ENCODE data around the gene NTM.
A peak's percentile ranks its signal among the peaks of the same experiment; 100 is the strongest.

NTM gene

DNA sequence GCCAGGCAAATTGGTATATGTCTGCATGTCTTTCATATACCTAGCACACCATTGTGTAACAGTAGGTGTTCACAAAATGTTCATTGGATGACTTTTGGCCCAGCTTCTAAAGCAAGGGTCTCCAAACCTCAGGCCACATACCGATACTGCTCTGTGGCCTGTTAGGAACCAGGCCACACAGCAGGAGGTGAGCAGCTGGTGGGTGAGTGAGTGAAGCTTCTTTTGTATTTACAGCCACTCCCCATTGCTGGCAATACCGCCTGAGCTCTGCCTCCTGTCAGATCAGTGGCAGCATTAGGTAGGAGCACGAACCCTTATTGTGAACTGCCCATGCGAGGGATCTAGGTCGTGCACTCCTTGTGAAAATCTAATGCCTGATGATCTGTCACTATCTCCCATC is 836.6 kb downstream of the NTM start:
- no peak for DNase-seq

DNA sequence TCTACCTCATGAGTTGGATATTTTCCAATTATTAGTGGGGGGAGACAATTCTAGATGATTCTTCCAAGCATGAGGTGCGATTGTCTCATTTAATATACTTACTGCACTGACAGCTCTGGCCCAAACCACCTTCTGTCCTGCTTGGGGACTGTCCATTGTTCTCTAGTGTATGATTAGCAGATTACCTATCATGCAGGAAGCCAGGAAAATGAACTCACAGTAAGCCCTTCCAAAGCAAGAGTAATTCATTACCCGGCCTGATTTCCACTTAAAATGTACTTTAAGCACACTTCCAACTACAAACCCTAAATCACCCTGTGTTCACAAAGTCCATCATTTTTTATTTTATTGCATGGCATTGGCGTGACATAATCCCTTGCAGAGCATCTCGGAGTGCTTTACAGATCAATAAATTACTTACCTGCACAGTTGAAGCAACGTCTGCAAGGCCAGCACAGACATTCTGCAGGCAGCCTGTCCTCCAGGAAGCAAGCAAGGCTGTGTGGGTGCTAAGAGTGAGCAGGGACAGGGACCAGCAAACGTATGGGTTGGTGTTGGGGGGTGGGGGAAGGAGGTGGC is 838.2 kb downstream of the NTM start:
- no peak for DNase-seq

DNA sequence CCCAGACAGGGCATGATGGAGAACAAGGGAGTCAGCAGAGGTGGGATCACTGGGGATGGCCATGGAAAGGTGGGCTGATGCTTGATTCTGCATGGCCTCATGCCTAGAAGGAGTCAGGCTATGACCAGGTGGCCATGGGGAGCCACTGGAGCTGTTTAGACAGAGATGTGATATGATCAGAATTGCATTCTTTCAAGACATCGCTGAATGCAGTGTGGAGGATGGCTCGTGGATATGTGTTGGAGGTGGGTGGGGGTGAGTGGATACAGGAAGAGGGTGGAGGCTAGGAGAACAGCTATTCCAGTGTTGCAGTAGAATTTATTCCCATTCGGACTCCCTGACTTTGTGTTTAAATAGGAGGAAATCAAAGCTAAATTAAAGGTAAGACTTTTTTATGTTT is 841.1 kb downstream of the NTM start:
- no peak for DNase-seq

DNA sequence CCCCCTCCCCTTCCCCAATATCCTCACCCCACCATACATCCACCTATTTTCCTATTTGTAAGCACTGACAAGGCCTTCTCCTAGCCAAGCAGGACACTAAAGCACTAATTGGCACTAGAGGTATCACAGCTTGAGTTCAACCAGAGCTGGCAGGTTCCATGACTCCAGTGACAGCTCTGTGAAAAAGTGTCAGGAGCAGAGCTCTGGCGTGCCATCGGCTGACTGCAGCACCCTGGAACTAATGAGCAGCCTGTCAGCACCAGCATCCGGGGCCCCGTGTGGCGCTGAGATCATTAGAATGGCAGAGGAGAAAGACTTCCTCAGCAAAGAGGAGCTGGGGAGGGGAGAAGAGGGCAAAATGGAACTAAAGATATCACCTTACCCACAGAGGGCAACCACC is 847.4 kb downstream of the NTM start:
- DNase-seq: no peak

DNA sequence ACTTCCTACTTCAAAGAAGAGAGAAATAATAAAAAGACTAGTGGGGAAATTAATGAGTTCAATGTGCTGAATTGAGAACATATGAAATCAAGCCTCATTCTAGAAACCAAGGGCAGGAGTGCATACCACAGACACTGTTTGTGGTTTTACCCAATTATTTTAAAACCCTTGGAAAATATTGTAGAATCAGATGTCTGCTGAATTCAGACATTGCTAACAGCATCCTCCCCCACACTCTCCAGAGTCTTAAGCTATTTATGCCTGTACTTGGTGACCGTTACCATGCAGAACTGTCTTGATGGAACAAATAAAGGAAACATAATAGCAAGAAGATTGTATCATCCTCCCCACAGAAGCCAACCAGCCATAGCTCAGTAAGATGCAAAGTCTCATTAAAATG is 850.1 kb downstream of the NTM start:
- no peak for DNase-seq

DNA sequence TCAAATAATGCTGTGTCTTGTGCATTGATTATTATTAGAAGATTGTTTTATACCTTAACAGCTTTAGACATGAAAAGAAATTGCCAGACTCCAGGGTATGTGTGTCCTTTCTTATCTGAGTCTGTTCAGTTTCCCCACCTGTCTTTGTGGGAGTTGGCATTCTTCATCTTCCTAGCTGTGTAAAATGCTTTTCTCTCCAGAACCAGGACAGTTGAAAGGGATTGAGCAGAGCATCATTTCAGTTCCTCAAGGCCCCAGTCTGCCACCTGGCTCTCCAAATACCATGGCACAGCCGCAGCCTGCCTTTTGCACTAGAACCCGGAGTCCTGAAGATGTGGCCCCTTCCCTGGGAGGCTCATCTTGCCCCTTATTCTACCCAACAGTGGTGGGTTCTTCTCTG is 851.9 kb downstream of the NTM start:
- no peak for DNase-seq

DNA sequence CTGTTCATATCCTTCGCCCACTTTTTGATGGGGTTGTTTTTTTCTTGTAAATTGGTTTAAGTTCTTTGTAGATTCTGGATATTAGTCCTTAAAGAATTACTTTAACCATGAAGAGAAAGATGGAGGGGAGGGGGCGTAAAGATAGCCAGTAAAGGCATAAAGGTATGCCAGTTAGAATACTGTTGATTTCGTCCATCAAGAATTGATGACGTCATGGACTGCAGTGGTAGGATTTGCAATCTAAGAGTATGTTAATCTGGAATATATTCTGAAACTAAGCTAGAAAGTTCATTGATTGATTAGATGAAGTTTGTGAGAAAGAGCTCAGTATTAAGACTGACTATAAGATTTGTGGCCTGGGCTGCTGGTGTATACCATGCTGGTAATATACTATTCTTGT is 856.1 kb downstream of the NTM start:
- DNase-seq: no peak

DNA sequence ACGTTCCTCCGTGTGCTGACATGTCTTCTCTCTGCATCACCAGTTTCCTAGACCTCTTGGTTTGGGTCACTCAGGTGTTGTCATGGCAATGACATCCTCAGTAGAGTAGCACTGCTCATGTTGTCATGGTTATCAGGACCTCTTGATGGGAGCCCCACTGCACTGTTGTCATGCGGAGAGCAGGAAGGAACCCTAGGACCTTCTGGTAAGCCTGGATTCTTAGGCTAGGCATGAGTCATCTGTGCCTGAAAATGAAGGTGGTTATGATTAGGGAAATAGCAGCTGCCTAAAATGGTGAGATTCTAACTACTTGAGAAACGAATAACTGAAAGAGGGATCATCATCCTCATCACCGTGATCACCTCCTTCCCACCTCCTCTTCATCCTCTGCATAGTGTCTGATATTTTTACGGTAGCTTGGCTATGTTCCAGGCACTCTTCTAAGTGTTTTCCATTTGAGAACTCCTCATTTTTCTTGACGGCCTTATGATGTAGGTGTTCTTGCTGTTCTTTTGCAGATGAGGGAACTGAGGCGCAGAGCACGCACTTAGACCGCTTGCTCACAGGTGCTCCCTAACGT is 858.4 kb downstream of the NTM start:
- no peak for DNase-seq

DNA sequence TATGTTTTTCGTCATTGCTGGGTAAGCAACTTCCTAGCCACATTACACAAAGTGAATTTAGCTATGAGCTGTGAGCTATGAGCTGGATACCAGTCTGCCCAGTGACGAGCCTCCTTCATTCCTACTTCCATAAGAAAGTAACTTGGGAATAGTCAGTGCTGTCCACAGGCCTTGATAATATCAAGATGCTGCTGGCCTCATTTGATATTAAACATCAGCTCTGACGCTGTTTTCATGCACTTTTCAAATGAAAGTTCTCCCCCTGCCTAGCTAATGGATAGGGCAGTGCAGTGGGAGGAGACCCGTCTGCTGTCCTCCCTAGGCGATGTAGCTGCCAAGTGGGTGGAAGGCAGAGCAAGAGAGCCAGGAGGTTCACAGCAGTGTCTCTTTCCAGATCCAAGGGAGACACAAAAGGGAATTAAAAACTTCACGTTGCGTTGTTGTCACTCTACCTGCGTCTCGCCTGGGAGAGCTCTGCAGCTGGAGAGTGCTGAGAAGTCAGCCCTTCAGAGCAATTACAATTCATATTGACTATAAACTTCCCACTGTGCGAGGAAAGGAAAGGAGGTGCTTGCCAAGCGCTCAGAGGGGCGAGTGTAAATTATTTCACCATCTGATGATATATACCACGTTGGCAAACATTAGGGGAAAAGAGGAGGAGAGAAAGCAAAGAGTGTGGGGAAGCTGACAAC is 861.4 kb downstream of the NTM start:
- DNase-seq: peak; percentile 99

DNA sequence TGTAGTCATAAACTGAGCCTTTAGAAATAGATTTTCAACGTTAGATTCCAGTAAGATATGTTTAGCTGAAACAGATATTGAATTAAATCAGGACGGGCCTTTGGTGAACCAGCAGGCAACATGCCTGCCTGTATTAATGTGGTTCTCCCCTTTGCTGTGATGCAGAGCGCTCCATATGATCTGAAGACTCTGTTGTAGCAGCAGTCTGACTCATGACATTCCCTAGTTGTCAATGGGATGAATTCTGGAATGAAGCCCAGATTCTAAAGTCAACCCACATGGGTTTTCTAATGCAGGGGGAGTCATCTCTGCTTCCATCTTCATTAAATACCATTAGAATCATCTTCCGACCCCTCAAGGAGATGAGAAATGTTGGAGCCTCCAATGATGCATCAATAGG is 864.5 kb downstream of the NTM start:
- peak; percentile 62 for DNase-seq

DNA sequence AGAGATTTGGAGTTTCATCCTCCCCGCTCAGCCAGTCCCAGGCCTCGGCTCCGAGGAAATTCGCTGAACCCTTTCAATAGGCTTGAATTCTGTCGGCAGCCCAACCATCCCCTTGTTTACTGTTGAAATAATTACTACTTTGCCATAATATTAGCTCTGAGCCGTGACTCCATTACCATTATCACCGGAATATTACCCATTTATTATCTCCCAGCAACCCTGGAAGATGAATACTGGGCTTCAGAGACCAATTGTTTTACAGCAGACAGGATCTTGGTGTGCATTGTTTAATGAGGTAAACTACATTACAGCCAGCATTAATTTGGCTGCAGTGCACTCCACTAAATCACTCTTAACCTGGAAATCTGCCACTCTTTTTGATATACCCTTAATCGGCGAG is 867.4 kb downstream of the NTM start:
- peak; percentile 99 for DNase-seq

DNA sequence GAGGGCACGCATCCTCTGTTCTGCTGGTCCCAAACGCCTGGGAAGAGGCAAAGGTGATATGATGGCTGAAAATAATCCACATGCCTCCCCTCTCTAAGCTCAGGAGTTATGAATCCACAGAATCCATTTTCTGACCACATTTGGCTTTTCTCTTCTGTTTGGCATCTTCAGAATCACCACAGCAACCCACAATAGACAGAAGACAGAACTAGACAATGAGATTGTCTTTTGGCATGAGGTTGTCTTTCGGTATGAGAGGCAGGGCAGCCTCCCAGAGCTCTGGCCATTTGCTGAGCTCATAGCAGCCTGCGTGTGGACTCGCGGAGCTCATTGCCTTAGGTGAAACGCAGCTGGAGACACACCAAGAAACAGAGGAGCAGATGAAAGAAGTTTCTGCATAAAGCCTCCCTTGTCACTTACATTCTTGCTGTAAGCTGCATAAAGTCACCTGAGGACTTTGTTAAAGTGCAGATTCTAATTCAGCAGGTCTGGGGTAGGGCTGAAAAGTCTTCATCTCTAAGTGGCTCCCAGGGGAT is 868.0 kb downstream of the NTM start:
- peak; percentile 71 for DNase-seq

DNA sequence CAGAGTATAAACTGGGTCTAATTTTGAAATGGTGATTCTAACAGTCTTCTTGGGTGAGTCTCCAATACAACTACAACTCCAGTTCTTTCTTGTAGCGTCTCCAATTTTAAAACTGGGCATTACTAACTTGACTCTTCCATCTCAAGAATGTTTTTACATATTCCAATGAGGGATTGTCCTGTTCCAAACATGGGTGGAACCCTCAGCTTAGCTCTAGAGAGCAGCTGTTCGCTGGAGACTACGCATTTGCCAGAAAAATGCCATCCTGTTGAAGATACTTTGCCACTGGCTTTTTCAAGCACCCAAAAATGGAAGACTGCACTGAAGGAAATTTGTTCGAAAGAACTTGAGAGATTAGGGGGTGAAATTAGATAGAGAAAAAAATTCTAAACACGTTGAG is 870.0 kb downstream of the NTM start:
- DNase-seq: no peak

DNA sequence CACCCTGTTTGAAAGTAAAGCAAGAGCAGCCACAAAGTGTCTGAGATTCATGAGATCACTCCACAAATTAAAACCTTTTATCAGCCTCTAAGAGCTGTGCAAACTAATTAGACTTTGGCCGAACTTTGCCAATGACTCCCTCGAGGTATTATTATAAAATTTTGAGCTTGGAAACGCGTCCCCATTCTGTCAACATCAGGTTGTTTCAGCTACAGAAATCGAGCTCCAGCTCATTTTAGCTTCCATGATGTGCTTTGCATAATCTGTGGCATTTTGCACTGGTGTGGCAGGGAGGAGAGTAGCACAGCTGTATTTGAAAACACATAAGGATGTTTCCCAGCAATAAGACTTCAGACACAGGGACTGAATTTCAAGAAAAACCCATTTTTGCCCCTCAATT is 872.2 kb downstream of the NTM start:
- DNase-seq: peak; percentile 81

DNA sequence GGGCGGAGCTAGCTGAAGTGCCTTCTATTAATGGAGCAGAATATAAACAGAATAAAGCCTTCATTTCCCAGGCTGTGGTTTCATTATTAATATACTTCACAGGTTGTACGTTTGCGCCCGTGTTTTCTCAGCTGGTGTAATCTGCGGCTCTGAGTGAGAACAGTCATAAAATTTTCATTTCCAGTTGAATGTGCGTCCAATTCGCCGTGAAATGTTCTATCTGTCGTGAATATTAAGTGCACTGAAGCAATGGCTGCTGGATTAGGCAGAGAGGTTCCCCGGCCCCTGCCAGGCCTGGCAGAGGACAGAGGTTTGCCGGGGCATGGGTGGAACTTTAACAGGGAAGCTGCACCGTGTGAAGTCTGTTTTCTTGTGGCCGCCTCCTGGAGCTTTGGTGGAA is 874.4 kb downstream of the NTM start:
- DNase-seq: no peak

DNA sequence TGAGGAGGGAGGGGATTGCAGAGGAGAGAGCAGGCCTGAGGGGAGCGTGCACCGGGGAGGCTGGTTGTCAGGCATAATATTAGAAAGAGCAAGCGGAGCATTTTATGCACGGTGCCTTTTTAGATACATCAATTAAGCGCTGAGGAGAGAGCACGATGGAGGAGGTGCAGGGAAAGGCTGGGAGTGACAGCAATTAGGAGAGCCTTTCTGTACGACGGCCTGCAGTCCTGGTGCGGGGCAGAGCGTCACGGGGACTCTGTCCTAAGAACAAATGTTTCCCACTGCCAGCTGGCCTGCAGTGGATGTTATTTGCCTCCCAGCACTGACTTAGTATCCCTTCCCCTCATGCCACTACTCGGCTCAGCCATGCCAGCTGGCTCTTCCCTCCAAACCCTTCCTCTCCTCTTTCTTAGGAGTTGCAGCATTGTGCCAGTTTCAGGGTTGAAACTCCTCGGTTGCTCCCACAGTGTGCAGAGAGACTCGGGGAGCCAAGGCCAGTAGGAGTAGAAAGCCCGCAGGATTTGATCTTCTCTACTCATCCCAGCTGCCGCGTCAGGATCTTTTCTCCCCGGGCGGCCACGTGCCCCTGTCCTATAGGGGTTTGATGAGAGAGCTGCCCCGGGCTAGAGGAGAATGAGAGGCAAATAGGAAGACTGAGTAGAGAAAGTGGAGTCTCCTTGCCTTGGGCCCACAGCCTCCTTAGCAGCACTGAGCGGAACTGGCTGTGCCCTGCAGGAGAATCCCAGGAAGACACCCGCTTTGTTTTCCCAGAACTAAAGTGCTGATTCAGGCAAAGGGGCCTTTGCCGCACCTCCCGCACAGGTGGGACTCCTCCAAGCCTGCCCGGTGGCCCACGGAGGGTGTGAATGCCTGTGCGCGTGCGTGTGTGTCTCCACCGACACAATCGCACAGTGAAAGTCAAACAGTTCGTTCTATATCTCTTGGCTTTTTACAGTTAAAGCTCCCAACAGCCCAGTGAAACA is 875.3 kb downstream of the NTM start:
- DNase-seq: no peak

DNA sequence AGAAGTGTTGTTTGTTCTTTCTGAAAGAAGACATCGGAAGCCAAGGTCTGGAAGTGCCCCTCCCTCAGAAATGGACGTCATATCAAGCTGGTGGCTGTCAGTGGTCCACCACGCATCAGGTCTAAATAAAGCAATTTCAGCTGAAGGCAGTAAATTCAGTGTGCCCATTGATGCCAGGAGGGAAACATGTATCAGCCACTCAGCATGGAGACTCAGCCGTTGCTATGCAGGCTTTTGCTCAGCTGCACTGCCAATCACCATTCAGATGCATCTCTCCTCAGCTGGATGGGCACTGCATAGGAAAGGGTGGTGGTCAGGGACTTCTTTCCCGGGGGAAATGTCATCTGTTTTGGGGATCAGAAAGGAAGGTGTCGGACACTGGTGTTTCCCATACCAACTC is 878.2 kb downstream of the NTM start:
- peak; percentile 83 for DNase-seq

DNA sequence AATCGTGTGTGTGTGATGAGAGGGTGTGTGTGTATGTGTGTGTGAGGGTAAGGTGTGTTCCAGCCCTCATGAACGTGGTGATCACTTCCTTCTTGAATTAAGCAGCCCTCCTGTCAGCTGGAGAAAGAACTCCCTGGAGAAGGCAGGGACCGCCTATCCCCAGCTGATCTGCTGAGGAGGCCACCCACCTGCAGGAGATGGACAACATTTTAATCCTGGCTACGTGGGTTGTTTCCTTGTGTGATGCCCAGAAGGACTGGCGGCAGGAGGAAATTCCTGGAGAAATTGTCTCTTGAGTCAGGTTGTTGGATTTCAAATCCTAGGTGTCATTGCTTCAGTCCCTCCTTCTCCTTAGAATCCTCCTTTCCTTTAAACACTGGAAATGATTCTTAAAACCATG is 878.8 kb downstream of the NTM start:
- no peak for DNase-seq

DNA sequence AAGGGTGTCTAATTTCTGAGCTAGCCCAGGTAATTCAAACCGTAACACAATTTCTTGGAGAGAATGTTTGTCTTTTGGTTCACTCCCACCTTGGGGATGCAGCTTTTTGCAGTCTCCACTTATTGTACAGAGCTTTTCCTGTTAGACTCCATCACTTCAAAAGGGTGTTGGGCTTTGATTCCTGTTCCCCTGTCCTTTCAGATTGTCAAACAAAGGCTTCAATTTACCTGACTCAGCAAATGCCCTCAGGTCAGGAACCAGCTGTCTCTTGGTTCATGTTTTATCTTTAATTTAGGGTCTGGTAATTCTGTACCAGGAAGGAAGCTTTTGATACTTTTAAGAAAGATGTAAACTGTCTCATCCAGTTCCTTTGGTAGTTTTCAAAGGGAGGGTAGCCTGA is 880.6 kb downstream of the NTM start:
- DNase-seq: peak; percentile 89

DNA sequence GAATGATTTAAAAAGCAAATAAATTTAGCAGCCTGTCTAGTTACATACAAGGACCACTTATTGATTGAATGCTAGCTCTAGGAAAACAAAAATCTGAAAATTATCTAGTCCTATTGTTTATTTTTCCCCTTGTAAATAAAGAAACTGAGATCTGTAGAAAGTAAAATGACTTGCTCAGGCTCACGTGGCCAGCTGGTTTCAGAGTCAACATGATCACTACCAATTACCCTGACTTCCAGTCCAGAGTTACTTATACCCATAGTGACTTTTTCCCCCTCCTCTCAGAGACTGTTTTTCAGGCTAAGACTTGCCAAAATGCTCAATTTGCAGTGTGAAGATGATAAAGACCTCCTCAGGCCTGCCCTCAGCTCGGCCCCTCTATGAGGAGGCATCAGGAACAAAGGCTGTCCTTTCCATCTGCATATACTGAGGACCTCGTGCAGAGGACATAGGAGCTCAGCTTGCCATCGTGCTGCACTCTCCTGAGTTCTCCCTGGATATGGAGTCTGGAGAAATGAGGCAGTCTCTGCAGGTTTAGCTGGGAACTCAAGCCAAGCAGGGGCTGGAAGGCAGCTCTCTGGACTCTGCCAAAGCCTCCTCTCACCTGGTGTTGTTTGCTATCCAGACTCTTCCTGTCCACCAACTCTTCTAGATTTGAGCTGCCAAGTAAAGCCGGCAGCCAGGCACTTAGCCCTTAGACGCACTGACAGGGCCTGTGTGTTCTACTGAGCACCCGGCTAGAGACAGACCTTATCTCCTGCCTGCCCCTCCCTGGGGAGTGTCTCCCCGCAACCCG is 883.3 kb downstream of the NTM start:
- peak; percentile 35 for DNase-seq

DNA sequence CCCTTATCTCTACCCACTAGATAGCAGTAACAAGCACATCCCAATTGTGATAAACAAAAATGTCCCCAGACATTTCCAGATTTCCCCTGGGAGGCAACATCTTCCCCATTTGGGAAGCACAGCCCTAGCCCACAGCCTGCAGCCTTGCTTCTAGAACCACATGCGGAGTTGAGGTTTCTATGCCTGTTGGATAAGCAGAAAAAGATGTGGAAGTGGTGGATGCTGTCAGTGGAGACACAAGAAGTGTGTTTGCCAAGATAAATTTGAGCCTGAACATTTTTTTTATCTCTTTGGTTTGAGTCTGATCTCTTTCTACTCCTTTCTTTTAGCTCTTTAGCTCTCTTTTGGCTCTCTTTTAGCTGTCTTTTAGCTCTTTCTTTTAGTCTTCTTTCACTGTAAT is 884.5 kb downstream of the NTM start:
- no peak for DNase-seq

DNA sequence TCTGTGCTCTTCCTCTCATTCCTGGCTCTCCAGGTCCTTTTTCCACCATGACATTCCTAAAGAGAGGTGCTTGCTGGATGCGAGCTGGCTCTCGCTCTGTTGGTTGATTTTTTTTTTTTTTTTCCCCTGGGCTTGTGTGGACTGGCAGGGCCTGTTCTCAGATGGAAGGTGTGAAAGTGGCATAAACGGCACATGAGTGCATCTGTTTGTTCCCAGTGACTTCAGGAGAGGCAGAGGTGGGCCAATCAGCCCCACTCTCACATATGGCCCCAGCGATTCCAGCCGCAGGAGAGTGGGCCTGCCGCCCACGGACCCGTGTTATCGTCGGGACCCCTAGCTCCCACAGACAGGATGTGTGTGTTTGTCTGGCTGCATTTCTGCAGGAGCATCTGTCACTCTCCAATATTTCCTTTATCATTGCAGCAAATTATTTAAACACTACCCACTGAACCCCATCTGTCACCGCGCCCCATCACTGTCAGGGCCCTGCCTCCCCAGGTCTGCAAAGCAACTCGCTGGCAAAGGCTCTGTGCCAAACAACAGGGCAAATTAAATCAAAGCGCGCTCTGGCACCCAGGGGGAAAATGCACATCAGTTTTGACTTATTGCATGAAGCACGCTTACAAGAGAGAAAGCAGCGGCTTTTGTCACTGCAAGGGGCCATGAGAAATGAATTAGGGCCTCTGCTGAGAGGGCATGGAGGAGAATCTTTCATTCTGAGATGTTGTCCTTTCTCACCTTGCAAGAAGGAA is 886.3 kb downstream of the NTM start:
- DNase-seq: peak; percentile 63
